Activated CD4-positive, alpha-beta T cell treated with anti-CD3 and anti-CD28 coated beads for 1 hour (primary cell): ENCODE measurements around the gene CDC16.
"Not testable (repeated sequence)": the region's sequence is repeated elsewhere in the genome, so short reads cannot be mapped to it uniquely, and the experiment has no call there.

ENCODE experiments used
- DNase-seq: peaks from one replicate; pipeline ENCODE4 v3.0.0-alpha.2; 2020

The CDC16 gene

GRCh38 chr13:114228176-114228575, 6.5 kb upstream of the CDC16 start:
- no peak for DNase-seq

- no peak for DNase-seq
These were observed 5.2 kb upstream of the CDC16 start for GRCh38 chr13:114229506-114229905.

- DNase-seq, result no peak
These were observed 4.6 kb upstream of the CDC16 start for GRCh38 chr13:114230117-114230516.

GRCh38 chr13:114230575-114230974, 4.1 kb upstream of the CDC16 start:
- no peak for DNase-seq

GRCh38 chr13:114231886-114232285, 2.8 kb upstream of the CDC16 start:
- DNase-seq, result no peak

- no peak for DNase-seq
These were observed 442 bp upstream of the CDC16 start for GRCh38 chr13:114234266-114234644.

GRCh38 chr13:114235697-114236096, 1.0 kb downstream of the CDC16 start:
- no peak for DNase-seq

GRCh38 chr13:114236227-114236626, 1.5 kb downstream of the CDC16 start:
- DNase-seq, result no peak

GRCh38 chr13:114237415-114238112, 2.9 kb downstream of the CDC16 start:
- no peak for DNase-seq

- DNase-seq, result no peak
These were observed 7.2 kb downstream of the CDC16 start for GRCh38 chr13:114241918-114242317.

- no peak for DNase-seq
These were observed 9.3 kb downstream of the CDC16 start for GRCh38 chr13:114243971-114244370.

- no peak for DNase-seq
These were observed 9.9 kb downstream of the CDC16 start for GRCh38 chr13:114244637-114245036.

- no peak for DNase-seq
These were observed 13.3 kb downstream of the CDC16 start for GRCh38 chr13:114248011-114248410.

GRCh38 chr13:114249077-114249476, 14.4 kb downstream of the CDC16 start:
- DNase-seq, result no peak

- not testable (repeated sequence) for DNase-seq
These were observed 17.1 kb downstream of the CDC16 start for GRCh38 chr13:114251639-114252440.

GRCh38 chr13:114256547-114256946, 21.9 kb downstream of the CDC16 start:
- DNase-seq, result no peak

- no peak for DNase-seq
These were observed 22.3 kb downstream of the CDC16 start for GRCh38 chr13:114257014-114257413.

- no peak for DNase-seq
These were observed 23.9 kb downstream of the CDC16 start for GRCh38 chr13:114258589-114258988.

GRCh38 chr13:114259374-114259773, 24.7 kb downstream of the CDC16 start:
- no peak for DNase-seq

- DNase-seq, result no peak
These were observed 25.3 kb downstream of the CDC16 start for GRCh38 chr13:114259974-114260373.

- DNase-seq, result no peak
These were observed 26.1 kb downstream of the CDC16 start for GRCh38 chr13:114260814-114261213.

- no peak for DNase-seq
These were observed 26.8 kb downstream of the CDC16 start for GRCh38 chr13:114261328-114261965.

- no peak for DNase-seq
These were observed 28.9 kb downstream of the CDC16 start for GRCh38 chr13:114263578-114263977.

GRCh38 chr13:114264313-114264712, 29.6 kb downstream of the CDC16 start:
- DNase-seq, result not testable (repeated sequence)
